Ishikawa (cell line): ENCODE results near the gene LAP3.

ENCODE experiments used
- NFIC ChIP-seq: IDR thresholded peaks from 2 replicates; pipeline ENCODE4 v1.6.1; 2012
- TAF1 ChIP-seq: IDR thresholded peaks from 2 replicates; pipeline ENCODE4 v1.6.1; 2012; ENCODE audit warnings: low read depth, mild to moderate bottlenecking
- TF ChIP-seq, protein P1 (sequence below): IDR thresholded peaks from 2 replicates; pipeline ENCODE4 v1.6.1; 2012

DNA sequence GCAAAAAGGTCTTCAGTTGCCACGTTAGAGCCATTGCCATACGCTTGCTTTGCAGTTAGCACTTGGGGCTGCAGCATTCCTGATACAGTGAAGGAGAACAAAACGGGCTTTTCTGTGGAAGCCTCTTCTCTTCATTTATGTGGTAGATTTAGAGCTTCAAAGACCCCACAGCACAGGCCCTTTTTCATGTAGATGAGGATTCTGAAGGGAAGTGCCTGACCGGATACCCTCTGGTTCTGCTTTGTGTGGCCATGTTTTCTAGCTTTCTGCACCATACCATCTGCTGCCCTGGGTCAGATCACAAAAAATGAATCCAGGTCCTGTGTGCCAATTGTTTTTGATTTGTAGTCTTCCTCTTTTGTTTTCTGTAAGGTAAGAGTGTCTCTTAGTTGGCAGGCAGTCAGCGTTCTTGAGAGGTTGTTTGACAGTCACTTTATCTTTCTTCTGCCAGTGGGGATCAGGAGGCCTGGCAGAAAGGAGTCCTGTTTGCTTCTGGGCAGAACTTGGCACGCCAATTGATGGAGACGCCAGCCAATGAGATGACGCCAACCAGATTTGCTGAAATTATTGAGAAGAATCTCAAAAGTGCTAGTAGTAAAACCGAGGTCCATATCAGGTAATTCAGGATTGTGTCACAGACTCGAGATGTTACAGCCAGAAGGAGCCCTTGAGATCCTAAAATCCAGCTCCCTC is 7.7 kb downstream of the LAP3 start:
- TF ChIP-seq, protein P1, sequence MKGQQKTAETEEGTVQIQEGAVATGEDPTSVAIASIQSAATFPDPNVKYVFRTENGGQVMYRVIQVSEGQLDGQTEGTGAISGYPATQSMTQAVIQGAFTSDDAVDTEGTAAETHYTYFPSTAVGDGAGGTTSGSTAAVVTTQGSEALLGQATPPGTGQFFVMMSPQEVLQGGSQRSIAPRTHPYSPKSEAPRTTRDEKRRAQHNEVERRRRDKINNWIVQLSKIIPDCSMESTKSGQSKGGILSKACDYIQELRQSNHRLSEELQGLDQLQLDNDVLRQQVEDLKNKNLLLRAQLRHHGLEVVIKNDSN, result no peak
- TF ChIP-seq TAF1 (no peak), NFIC (no peak)
